GM18870 (cell line): Measurements from ENCODE around the gene DDX51.

Experiments
- ATAC-seq: cut with Tn5 transposase; IDR thresholded peaks from one replicate; pipeline ENCODE4 v1.9.1; 2021; ENCODE audit warnings: moderate library complexity; ENCODE audit not compliant: unreplicated experiment

The DDX51 gene

DNA sequence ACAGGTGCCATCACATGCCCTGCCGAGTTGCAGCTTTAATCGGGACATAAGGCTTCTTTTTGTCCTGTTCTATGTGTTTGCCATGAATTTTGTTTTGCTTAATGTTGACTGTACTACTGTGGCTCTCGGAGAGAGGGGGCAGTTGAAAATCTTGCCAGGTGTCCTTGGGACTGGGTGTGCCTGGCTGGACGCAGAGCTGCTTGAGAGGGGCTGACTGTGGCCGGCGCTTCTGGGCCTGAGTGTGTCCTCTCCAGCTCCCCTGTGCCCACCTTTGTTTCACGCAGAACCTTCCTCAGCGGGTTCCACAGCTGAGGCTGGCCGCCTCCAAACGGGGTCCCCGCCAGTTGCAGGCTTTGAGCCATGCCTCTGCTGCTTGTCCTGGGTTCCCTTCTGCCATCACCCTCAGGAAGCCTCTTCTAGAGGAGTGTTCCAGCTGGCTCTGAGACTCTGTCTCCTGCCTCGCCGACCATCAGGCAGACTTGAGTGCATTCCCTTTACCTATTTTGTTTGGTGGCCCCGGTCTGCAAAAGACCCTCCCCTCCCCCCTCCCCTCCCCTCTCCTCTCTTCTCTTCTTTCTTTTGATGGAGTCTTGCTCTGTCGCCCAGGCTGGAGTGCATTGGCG lies 49.7 kb downstream of the DDX51 start:
- ATAC-seq: no peak

DNA sequence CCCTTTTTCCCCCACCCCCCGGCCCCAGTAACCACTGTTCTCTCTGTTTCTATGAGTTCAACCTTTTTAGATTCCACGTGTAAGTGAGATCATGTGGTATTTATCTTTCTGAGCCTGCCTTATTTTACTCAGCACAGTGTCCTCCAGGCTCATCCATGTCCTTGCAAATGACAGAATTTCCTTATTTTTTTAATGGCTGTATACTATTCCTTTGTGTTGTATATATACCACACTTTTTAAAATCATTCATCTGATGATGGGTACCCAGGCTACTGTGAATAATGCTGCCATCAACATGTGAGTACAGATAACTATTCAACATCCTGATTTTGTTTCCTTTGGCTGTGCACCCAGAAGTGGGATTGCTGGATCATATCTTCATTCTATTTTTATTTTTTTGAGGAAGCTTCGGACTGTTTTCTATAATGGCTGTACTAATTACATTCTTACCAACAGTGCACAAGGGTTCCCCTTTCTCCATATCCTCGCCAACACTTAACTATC lies 54.7 kb downstream of the DDX51 start:
- ATAC-seq: no peak
